ENCODE measurements around the gene C10orf120.

- TF ChIP-seq ZNF16 (tag by site-specific recombination; IDR thresholded peaks at IDR 0.05; ENCODE audit: low read depth) (no peak), CTCF (tag by site-specific recombination; IDR thresholded peaks at IDR 0.05) (no peak), ZIC2 (tag by site-specific recombination; IDR thresholded peaks at IDR 0.05) (no peak), ZNF558 (tag by site-specific recombination; IDR thresholded peaks at IDR 0.05) (no peak), PRDM4 (tag by site-specific recombination; IDR thresholded peaks at IDR 0.05) (no peak), ZNF239 (tag by site-specific recombination; IDR thresholded peaks at IDR 0.05) (no peak), MZF1 (tag by site-specific recombination; IDR thresholded peaks at IDR 0.05; ENCODE audit: borderline replicate concordance) (no peak), ZNF518A (tag by site-specific recombination; conservative IDR thresholded peaks at IDR 0.05; ENCODE audit: low read depth) (no peak), SALL2 (tag by site-specific recombination; IDR thresholded peaks at IDR 0.05; ENCODE audit: borderline replicate concordance) (no peak), ZNF555 (tag by site-specific recombination; conservative IDR thresholded peaks at IDR 0.05) (no peak)
Measured at GRCh38 chr10:122733931-122734665, 34.5 kb upstream of the C10orf120 start.

Measured in HEK293 (cell line).